Umbilical cord (tissue), 2 donors: ENCODE data around the gene CCDC24. TPM values are rescaled to one million over a fixed set of nuclear protein-coding genes. Genes with fewer than 3 reads are reported as not detected.

Experiments
- DNase-seq: peaks from one replicate; pipeline ENCODE4 v3.0.0-alpha.2; 2015; ENCODE audit warnings: low spot score
- total RNA-seq: library from RNA; depleted of rRNA; stranded (reverse); fragments of >200 nt; gene quantifications from one replicate; pipeline ENCODE4 v1.2.3, GENCODE V29; 2014; ENCODE audit warnings: low replicate concordance; ENCODE audit not compliant: insufficient read depth

CCDC24 gene
- 9.9 TPM for total RNA-seq

- DNase-seq = peak; percentile 82
Measured at GRCh38 chr1:43991476-43992231, at the start of gene CCDC24. TSS of gene CCDC24 (plus strand) at chr1:43991599. CDS start at chr1:43991879, 280 bp downstream.

GRCh38 chr1:43942411-43942810, 49.0 kb upstream of the CCDC24 start:
- DNase-seq = no peak

DNA sequence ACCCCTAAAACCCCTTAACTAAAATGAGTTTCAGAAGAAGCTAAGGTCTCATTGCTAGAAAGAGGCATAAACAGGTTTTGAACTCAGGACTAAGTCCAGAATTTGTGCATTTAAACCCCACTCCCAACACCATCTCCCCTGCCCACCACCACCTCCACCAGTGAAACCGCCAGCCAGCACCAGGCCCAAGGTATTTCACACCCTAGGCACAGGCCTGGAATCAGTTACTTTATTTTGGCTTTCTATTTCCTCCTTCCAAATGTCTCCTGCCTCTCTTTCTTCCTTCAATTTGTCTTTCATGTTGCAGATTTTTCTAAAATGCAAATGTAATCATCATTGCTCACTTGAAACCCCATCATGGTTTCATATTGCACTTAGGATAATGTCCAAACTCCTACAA, 46.5 kb upstream of the CCDC24 start:
- DNase-seq = no peak

- no peak for DNase-seq
Measured at GRCh38 chr1:43945674-43946235, 45.6 kb upstream of the CCDC24 start.

GRCh38 chr1:43946236-43947060, 45.0 kb upstream of the CCDC24 start, which contains the start of gene IPO13:
TSS of gene IPO13 (plus strand) at chr1:43946950. CDS start at chr1:43947601, 651 bp downstream.
- DNase-seq = peak; percentile 97

GRCh38 chr1:43947061-43947873, 44.1 kb upstream of the CCDC24 start:
- DNase-seq = no peak

- DNase-seq = no peak
Measured at GRCh38 chr1:43947874-43948437, 43.4 kb upstream of the CCDC24 start.

GRCh38 chr1:43949678-43950077, 41.7 kb upstream of the CCDC24 start:
- DNase-seq = no peak

GRCh38 chr1:43951021-43951985, 40.1 kb upstream of the CCDC24 start:
- DNase-seq = no peak

- no peak for DNase-seq
Measured at GRCh38 chr1:43952731-43953346, 38.6 kb upstream of the CCDC24 start.

DNA sequence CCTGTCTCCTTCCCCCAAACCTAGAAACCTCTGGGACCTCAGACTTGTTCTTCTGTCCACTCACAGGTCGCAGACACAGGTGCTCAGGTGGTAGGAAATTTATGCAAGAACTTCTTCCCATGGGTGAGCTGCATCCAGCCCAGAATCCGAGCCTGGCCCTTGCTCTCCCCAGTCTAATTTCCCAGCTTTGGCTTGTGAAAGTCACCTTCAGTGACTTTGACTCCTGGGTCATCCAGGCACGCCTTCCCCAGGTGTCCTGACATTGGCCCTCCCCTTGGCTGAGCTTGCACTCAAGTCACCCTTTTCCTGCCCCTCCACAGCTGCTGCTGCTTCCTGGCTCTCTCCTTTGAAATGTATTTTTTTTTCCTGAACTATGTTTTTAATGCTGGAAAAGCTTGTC, 38.0 kb upstream of the CCDC24 start:
- no peak for DNase-seq

- no peak for DNase-seq
Measured at GRCh38 chr1:43954036-43954435, 37.4 kb upstream of the CCDC24 start.

DNA sequence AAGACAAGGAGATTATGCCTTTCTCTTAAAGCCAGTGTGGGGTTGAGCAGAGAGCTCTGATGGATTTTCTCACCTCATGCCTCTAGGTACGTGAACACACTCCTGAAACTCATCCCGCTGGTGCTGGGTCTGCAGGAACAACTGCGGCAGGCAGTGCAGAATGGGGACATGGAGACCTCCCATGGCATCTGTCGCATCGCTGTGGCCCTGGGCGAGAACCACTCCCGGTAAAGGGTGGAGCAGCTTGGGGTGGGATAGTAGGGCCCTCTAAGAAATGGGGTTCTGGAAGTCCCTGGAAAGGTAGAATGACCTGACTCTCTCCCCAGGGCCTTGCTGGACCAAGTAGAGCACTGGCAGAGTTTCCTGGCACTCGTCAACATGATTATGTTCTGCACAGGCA, 35.2 kb upstream of the CCDC24 start:
- DNase-seq = no peak

- DNase-seq = no peak
Measured at GRCh38 chr1:43957407-43958040, 33.9 kb upstream of the CCDC24 start.

DNA sequence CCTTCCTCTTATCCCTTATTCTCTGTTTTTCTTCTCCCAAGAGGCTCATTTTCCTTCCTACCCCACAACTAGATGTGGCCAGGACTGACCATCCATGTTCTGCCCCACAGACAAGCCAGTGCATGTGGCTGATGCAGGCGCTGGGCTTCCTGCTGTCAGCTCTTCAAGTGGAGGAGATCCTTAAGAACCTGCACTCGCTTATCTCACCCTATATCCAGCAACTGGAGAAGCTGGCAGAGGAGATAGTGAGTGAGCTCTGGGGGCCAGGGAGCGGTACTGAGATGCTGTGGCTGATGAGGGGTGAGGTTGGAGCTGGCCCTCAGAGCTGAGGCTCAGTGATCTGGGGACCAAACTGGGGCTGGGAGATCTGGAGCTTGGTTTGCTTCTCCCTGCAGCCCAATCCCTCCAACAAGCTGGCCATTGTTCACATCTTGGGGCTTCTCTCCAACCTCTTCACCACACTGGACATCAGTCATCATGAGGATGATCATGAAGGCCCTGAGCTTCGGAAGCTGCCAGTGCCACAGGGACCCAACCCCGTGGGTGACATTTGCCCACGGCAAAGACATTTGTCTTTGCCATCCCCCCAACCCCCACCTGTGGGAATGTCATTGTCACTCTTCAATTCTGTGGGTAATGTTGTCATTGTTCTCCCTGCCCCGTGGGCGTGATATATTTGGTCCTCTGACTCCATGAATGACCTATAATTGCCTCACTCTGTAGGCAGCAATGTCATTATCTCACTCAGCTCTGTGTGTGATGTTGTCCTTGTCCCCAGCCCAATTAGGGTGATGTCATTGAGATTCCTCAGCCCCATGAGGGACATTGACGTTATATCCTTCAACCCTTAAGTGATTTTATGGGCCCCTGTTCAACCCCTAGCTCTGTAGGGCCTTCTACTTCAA, 32.8 kb upstream of the CCDC24 start:
- DNase-seq = no peak

- DNase-seq = no peak
Measured at GRCh38 chr1:43960798-43961197, 30.6 kb upstream of the CCDC24 start.

GRCh38 chr1:43961692-43962091, 29.7 kb upstream of the CCDC24 start:
- DNase-seq = no peak

GRCh38 chr1:43962324-43962723, 29.1 kb upstream of the CCDC24 start:
- no peak for DNase-seq
